Liver (tissue), 9 donors: Measurements from ENCODE around the gene CDH13. TPM values are rescaled to one million over a fixed set of nuclear protein-coding genes. Genes with fewer than 3 reads are reported as not detected.

ENCODE experiments used
- DNase-seq: peaks from one replicate; pipeline ENCODE4 v3.0.0-alpha.2; 2017; ENCODE audit warnings: low spot score
- H3K27ac ChIP-seq, 2 donors: one replicate each; pipeline ENCODE4 v1.7.0; 2013; ENCODE audit warnings: inconsistent platforms in 2 of 2, low read length in 2 of 2, control low read depth in 1 of 2, low read depth in 1 of 2, mild to moderate bottlenecking in 1 of 2
- H3K27me3 ChIP-seq, 4 donors: one replicate each; pipeline versions ENCODE4 v1.6.1 to v1.7.0; 2013; ENCODE audit warnings: low read length in 3 of 4, inconsistent platforms in 1 of 4, mild to moderate bottlenecking in 1 of 4, moderate library complexity in 1 of 4; ENCODE audit not compliant: control insufficient read depth in 4 of 4, insufficient read depth in 4 of 4
- H3K36me3 ChIP-seq, 4 donors: one replicate each; pipeline versions ENCODE4 v1.6.1 to v1.7.0; 2013; ENCODE audit warnings: low read length in 3 of 4, mild to moderate bottlenecking in 3 of 4, low read depth in 1 of 4, moderate library complexity in 1 of 4; ENCODE audit not compliant: control insufficient read depth in 4 of 4, insufficient read depth in 3 of 4
- H3K4me1 ChIP-seq, 4 donors: one replicate each; pipeline versions ENCODE4 v1.6.1 to v1.7.0; 2013; ENCODE audit warnings: low read length in 3 of 4, mild to moderate bottlenecking in 3 of 4, moderate library complexity in 1 of 4; ENCODE audit not compliant: control insufficient read depth in 4 of 4, insufficient read depth in 4 of 4
- H3K4me3 ChIP-seq, 3 donors: one replicate each; pipeline versions ENCODE4 v1.6.1 to v1.7.0; 2013; ENCODE audit warnings: low read length in 3 of 3, control low read depth in 1 of 3, low read depth in 1 of 3, mild to moderate bottlenecking in 1 of 3
- H3K9ac ChIP-seq, 2 donors: one replicate each; pipeline ENCODE4 v1.7.0; 2013; ENCODE audit warnings: low read length in 2 of 2, mild to moderate bottlenecking in 2 of 2, moderate library complexity in 2 of 2, control low read depth in 1 of 2, low read depth in 1 of 2
- H3K9me3 ChIP-seq, 4 donors: one replicate each; pipeline versions ENCODE4 v1.6.1 to v1.7.0; 2013; ENCODE audit warnings: low read length in 3 of 4; ENCODE audit not compliant: control insufficient read depth in 4 of 4
- ATF3 ChIP-seq: IDR thresholded peaks from 2 replicates; pipeline ENCODE4 v1.6.1; 2016; ENCODE audit warnings: antibody characterized with exemption
- CTCF ChIP-seq: fragments of 150-350 bp; IDR thresholded peaks from 2 replicates; pipeline ENCODE4 v1.5.1; 2017; ENCODE audit warnings: improper control_type of control experiment, low read depth, low read length; ENCODE audit not compliant: missing input control
- EGR1 ChIP-seq, 2 donors: IDR thresholded peaks; 2 replicates each; pipeline ENCODE4 v1.6.1; 2016 to 2018; ENCODE audit warnings: antibody characterized with exemption in 2 of 2, low read depth in 2 of 2
- FOXA1 ChIP-seq: IDR thresholded peaks from 2 replicates; pipeline ENCODE4 v1.6.1; 2016; ENCODE audit warnings: antibody characterized with exemption
- FOXA2 ChIP-seq: IDR thresholded peaks from 2 replicates; pipeline ENCODE4 v1.6.1; 2016; ENCODE audit warnings: antibody characterized with exemption
- GABPA ChIP-seq, 2 donors: IDR thresholded peaks in 1 of 2; conservative IDR thresholded peaks in 1 of 2; 2 replicates each; pipeline ENCODE4 v1.6.1; 2016; ENCODE audit warnings: antibody characterized with exemption in 2 of 2, mild to moderate bottlenecking in 1 of 2, moderate library complexity in 1 of 2
- HNF4A ChIP-seq, 2 donors: conservative IDR thresholded peaks; 2 replicates each; pipeline ENCODE4 v1.6.1; 2016; ENCODE audit warnings: antibody characterized with exemption in 2 of 2, mild to moderate bottlenecking in 2 of 2
- HNF4G ChIP-seq: IDR thresholded peaks from 2 replicates; pipeline ENCODE4 v1.6.1; 2016; ENCODE audit warnings: antibody characterized with exemption
- JUND ChIP-seq, 2 donors: IDR thresholded peaks; 2 replicates each; pipeline ENCODE4 v1.6.1; 2016; ENCODE audit warnings: antibody characterized with exemption in 2 of 2
- MAX ChIP-seq: IDR thresholded peaks from 2 replicates; pipeline ENCODE4 v1.6.1; 2016; ENCODE audit warnings: antibody characterized with exemption
- NR2F2 ChIP-seq: IDR thresholded peaks from 2 replicates; pipeline ENCODE4 v1.6.1; 2016; ENCODE audit warnings: antibody characterized with exemption
- RAD21 ChIP-seq, 2 donors: IDR thresholded peaks; 2 replicates each; pipeline ENCODE4 v1.6.1; 2016; ENCODE audit warnings: antibody characterized with exemption in 2 of 2, mild to moderate bottlenecking in 2 of 2
- REST ChIP-seq: IDR thresholded peaks from 2 replicates; pipeline ENCODE4 v1.6.1; 2016; ENCODE audit warnings: antibody characterized with exemption, mild to moderate bottlenecking
- RXRA ChIP-seq, 2 donors: IDR thresholded peaks; 2 replicates each; pipeline ENCODE4 v1.6.1; 2017 to 2018; ENCODE audit warnings: antibody characterized with exemption in 2 of 2, mild to moderate bottlenecking in 1 of 2
- SP1 ChIP-seq: IDR thresholded peaks from 2 replicates; pipeline ENCODE4 v1.6.1; 2018; ENCODE audit warnings: antibody characterized with exemption, mild to moderate bottlenecking
- TAF1 ChIP-seq: conservative IDR thresholded peaks from 2 replicates; pipeline ENCODE4 v1.6.1; 2016; ENCODE audit warnings: antibody characterized with exemption, mild to moderate bottlenecking
- YY1 ChIP-seq: IDR thresholded peaks from 2 replicates; pipeline ENCODE4 v1.6.1; 2016; ENCODE audit warnings: antibody characterized with exemption, mild to moderate bottlenecking
- ZBTB33 ChIP-seq: IDR thresholded peaks from 2 replicates; pipeline ENCODE4 v1.6.1; 2016; ENCODE audit warnings: antibody characterized with exemption
- WGBS: extraction: QIAGEN DNeasy Blood & Tissue Kit; methylation state at CpG from one replicate; pipeline ENCODE4 v1.1.7; 2013; 5-methylcytosine and 5-hydroxymethylcytosine counted together
- polyA plus RNA-seq, 2 donors: library from polyadenylated mRNA; stranded (reverse) in 1 of 2; unstranded in 1 of 2; fragments of 200-250 nt in 1 of 2; fragments of >200 nt in 1 of 2; fragmentation: Nextera tagmentation in 1 of 2; extraction: Ambion mirVana in 1 of 2; gene quantifications; one replicate each; pipeline versions ENCODE4 v1.2.1 to v1.2.3, GENCODE V29; 2013 to 2015
- total RNA-seq, 2 donors: library from RNA; depleted of rRNA; stranded (reverse); fragments of >200 nt; gene quantifications; one replicate each; pipeline ENCODE4 v1.2.3, GENCODE V29; 2014
- donor health status: healthy.
- donor health status: healthy.
- donor health status: healthy.
- donor health status: healthy.
- donor health status: healthy.

Gene CDH13
- total and polyA plus RNA-seq, 4 donors: 0.21 to 1.5 (median 0.58) TPM

- no peaks in the 10 kb centered on the region for H3K36me3 ChIP-seq
- peaks cover 0 to 4% (median 1%) of the 10 kb centered on the region in 4 donors for H3K9me3 ChIP-seq
- H3K9ac ChIP-seq: no peak overlapping the region
- H3K27me3 ChIP-seq: no peaks in the 10 kb centered on the region
- no peaks in the 10 kb centered on the region for H3K4me1 ChIP-seq
- DNase-seq: no peak
- no peak overlapping the region for H3K4me3 ChIP-seq
- no peak overlapping the region for H3K27ac ChIP-seq
- TF ChIP-seq NR2F2 (no peak), SP1 (no peak), ZBTB33 (no peak), CTCF (no peak), HNF4G (no peak), RAD21 (IDR thresholded peaks at IDR 0.05) (no peak), FOXA1 (no peak), ATF3 (no peak), EGR1 (IDR thresholded peaks at IDR 0.05; ENCODE audit: low read depth in 2 of 2) (no peak), GABPA (IDR thresholded peaks at IDR 0.05 in 1 of 2, conservative IDR thresholded peaks at IDR 0.05 in 1 of 2) (no peak), JUND (IDR thresholded peaks at IDR 0.05) (no peak), MAX (no peak), RXRA (IDR thresholded peaks at IDR 0.05) (no peak), FOXA2 (no peak), YY1 (no peak)
- WGBS: 68% methylated on average over 3 of the region's 3 CpGs
Measured at GRCh38 chr16:83083361-83083760, 456.6 kb downstream of the CDH13 start.

GRCh38 chr16:83085660-83086059 is 458.9 kb downstream of the CDH13 start:
- no peaks in the 10 kb centered on the region for H3K4me1 ChIP-seq
- H3K27ac ChIP-seq: no peak overlapping the region
- 49% methylated on average over 3 of the region's 3 CpGs for WGBS
- TF ChIP-seq SP1: no peak
- no peak for TF ChIP-seq TAF1
- TF ChIP-seq ZBTB33: no peak
- TF ChIP-seq RAD21 (IDR thresholded peaks at IDR 0.05): no peak
- no peak for TF ChIP-seq GABPA (IDR thresholded peaks at IDR 0.05 in 1 of 2, conservative IDR thresholded peaks at IDR 0.05 in 1 of 2)
- TF ChIP-seq REST: no peak
- TF ChIP-seq JUND (IDR thresholded peaks at IDR 0.05): no peak
- TF ChIP-seq EGR1 (IDR thresholded peaks at IDR 0.05; ENCODE audit: low read depth in 2 of 2): no peak
- TF ChIP-seq FOXA1: no peak
- no peak for TF ChIP-seq YY1
- no peak for TF ChIP-seq MAX
- TF ChIP-seq HNF4G: no peak
- no peak for TF ChIP-seq NR2F2
- no peak for TF ChIP-seq FOXA2
- no peak for TF ChIP-seq CTCF
- TF ChIP-seq ATF3: no peak
- TF ChIP-seq RXRA (IDR thresholded peaks at IDR 0.05): no peak
- TF ChIP-seq HNF4A (conservative IDR thresholded peaks at IDR 0.05): no peak
- H3K27me3 ChIP-seq: peaks cover 0 to 2% (median 0%) of the 10 kb centered on the region in 4 donors
- DNase-seq: no peak
- no peak overlapping the region for H3K9ac ChIP-seq
- H3K4me3 ChIP-seq: no peak overlapping the region
- H3K36me3 ChIP-seq: no peaks in the 10 kb centered on the region
- H3K9me3 ChIP-seq: peaks cover 0 to 4% (median 1%) of the 10 kb centered on the region in 4 donors
